PC-9 (cell line): ENCODE data around the gene TEX26. TPM values are rescaled to one million over a fixed set of nuclear protein-coding genes. Genes with fewer than 3 reads are reported as not detected.

Experiments
- BruUV-seq: library from RNA; stranded (reverse); fragments of 400-500 nt; replicated peaks from 2 replicates; lab custom pipeline; 2021; lab: Mats Ljungman, UMichigan
- CTCF ChIA-PET: fragments of 300-600 bp; sonication (Branson Sonifier 250); formaldehyde crosslinking; loops from one replicate; lab custom pipeline; 2022; ENCODE audit warnings: antibody characterized with exemption; lab: Charles Lee
- POLR2A ChIA-PET: fragments of 300-600 bp; sonication (Branson Sonifier 250); formaldehyde crosslinking; loops from one replicate; lab custom pipeline; 2022; ENCODE audit warnings: antibody characterized with exemption; ENCODE audit not compliant: unreplicated experiment; lab: Charles Lee
- DNase-seq, 2 experiments: peaks; one replicate each; pipeline versions ENCODE4 v3.0.0 to v3.0.0-alpha.2; 2015 to 2022; ENCODE audit warnings: mixed read lengths in 1 of 2
- H2AFZ ChIP-seq: fragments of 200-600 bp; sonication (generic); 2 replicates; pipeline ENCODE4 v1.8.1; 2017; ENCODE audit warnings: antibody characterized with exemption
- H3F3A ChIP-seq: fragments of 200-600 bp; sonication (generic); 2 replicates; pipeline ENCODE4 v1.8.1; 2017; ENCODE audit warnings: antibody characterized with exemption, mild to moderate bottlenecking, low read depth; ENCODE audit not compliant: insufficient read depth
- H3K27ac ChIP-seq: fragments of 200-600 bp; sonication (generic); 2 replicates; pipeline ENCODE4 v1.6.1; 2016; ENCODE audit warnings: mixed run types
- H3K27me3 ChIP-seq: fragments of 200-600 bp; sonication (generic); 2 replicates; pipeline ENCODE4 v1.6.1; 2016; ENCODE audit warnings: low read depth, mixed run types; ENCODE audit not compliant: insufficient read depth
- H3K36me3 ChIP-seq: fragments of 200-600 bp; sonication (generic); 2 replicates; pipeline ENCODE4 v1.6.1; 2016; ENCODE audit warnings: low read depth, mixed run types
- H3K4me1 ChIP-seq: fragments of 200-600 bp; sonication (generic); replicated peaks from 2 replicates; pipeline ENCODE4 v1.6.1; 2016; ENCODE audit warnings: mixed run types; ENCODE audit not compliant: insufficient read depth
- H3K4me2 ChIP-seq: fragments of 200-600 bp; sonication (generic); 2 replicates; pipeline ENCODE4 v1.6.1; 2017; ENCODE audit warnings: mixed run types
- H3K4me3 ChIP-seq: fragments of 200-600 bp; sonication (generic); 2 replicates; pipeline ENCODE4 v1.6.1; 2016; ENCODE audit warnings: mixed run types
- H3K79me2 ChIP-seq: fragments of 200-600 bp; sonication (generic); 2 replicates; pipeline ENCODE4 v1.6.1; 2017; ENCODE audit warnings: low read depth, mixed run types
- H3K9me2 ChIP-seq: fragments of 200-600 bp; sonication (generic); 2 replicates; pipeline ENCODE4 v1.8.1; 2017; ENCODE audit warnings: mild to moderate bottlenecking; ENCODE audit not compliant: insufficient read depth
- H3K9me3 ChIP-seq: fragments of 200-600 bp; sonication (generic); 2 replicates; pipeline ENCODE4 v1.8.1; 2016; ENCODE audit warnings: low read depth; ENCODE audit not compliant: insufficient read depth
- H4K20me1 ChIP-seq: fragments of 200-600 bp; sonication (generic); 2 replicates; pipeline ENCODE4 v1.8.1; 2017; ENCODE audit not compliant: insufficient read depth
- EZH2 ChIP-seq: fragments of 200-600 bp; sonication (generic); IDR thresholded peaks from 2 replicates; pipeline ENCODE4 v1.8.0; 2017; ENCODE audit warnings: antibody characterized with exemption, low read depth
- intact Hi-C: fragments of 100-400 bp; cut with micrococcal nuclease; formaldehyde crosslinking; loops from one replicate; pipeline ENCODE4 v1.10.0; 2022; ENCODE audit not compliant: unreplicated experiment
- total RNA-seq: library from RNA; stranded (reverse); gene quantifications from 2 replicates; pipeline ENCODE4 v1.2.3, GENCODE V29; 2021
- TF ChIP-seq, protein P1 (sequence below): fragments of 200-600 bp; sonication (generic); conservative IDR thresholded peaks from 2 replicates; pipeline ENCODE4 v1.6.1; 2017; ENCODE audit warnings: mixed run types, antibody characterized with exemption, mild to moderate bottlenecking, moderate library complexity

The TEX26 gene
- total RNA-seq, 1 experiment from 2014 or later = not detected

- Histone ChIP-seq H3K27ac (no peak overlapping the region), H4K20me1 (no peaks in the 10 kb centered on the region), H2AFZ (no peak overlapping the region), H3K9me2 (no peaks in the 10 kb centered on the region), H3K4me3 (no peak overlapping the region), H3K4me1 (no peaks in the 10 kb centered on the region), H3F3A (no peaks in the 10 kb centered on the region), H3K4me2 (no peak overlapping the region), H3K27me3 (peaks cover 29% of the 10 kb centered on the region; the same call in 1 of the 2 replicates), H3K36me3 (no peaks in the 10 kb centered on the region), H3K79me2 (no peaks in the 10 kb centered on the region), H3K9me3 (no peaks in the 10 kb centered on the region)
- intact Hi-C loops = no loop called here
- no TSS peak for BruUV-seq
- TF ChIP-seq, protein P1, sequence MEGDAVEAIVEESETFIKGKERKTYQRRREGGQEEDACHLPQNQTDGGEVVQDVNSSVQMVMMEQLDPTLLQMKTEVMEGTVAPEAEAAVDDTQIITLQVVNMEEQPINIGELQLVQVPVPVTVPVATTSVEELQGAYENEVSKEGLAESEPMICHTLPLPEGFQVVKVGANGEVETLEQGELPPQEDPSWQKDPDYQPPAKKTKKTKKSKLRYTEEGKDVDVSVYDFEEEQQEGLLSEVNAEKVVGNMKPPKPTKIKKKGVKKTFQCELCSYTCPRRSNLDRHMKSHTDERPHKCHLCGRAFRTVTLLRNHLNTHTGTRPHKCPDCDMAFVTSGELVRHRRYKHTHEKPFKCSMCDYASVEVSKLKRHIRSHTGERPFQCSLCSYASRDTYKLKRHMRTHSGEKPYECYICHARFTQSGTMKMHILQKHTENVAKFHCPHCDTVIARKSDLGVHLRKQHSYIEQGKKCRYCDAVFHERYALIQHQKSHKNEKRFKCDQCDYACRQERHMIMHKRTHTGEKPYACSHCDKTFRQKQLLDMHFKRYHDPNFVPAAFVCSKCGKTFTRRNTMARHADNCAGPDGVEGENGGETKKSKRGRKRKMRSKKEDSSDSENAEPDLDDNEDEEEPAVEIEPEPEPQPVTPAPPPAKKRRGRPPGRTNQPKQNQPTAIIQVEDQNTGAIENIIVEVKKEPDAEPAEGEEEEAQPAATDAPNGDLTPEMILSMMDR = no peak
- no peak for TF ChIP-seq EZH2
- ChIA-PET POLR2A (no interaction called here), CTCF (no interaction called here)
- DNase-seq = no peak
These were observed 88.5 kb downstream of the TEX26 start for GRCh38 chr13:31020996-31021395.

- no peaks in the 10 kb centered on the region for H3K9me3 ChIP-seq
- TF ChIP-seq, protein P1 = no peak
- TF ChIP-seq EZH2 = no peak
- no peaks in the 10 kb centered on the region for H3K79me2 ChIP-seq
- H3K27me3 ChIP-seq = peaks cover 29% of the 10 kb centered on the region; the same call in 1 of the 2 replicates
- H3F3A ChIP-seq = no peaks in the 10 kb centered on the region
- no peaks in the 10 kb centered on the region for H3K4me1 ChIP-seq
- ChIA-PET POLR2A (interaction anchor here (0.5 kb wide), 1 partner anchor 9 kb away, joined by 3 read pairs; no protein-coding TSS in a partner anchor), CTCF (no interaction called here)
- no peak for DNase-seq
- H2AFZ ChIP-seq = 0 out of 2 replicates have a peak overlapping the region, but pooled peaks have one; percentile 24
- BruUV-seq = no TSS peak
- no peaks in the 10 kb centered on the region for H4K20me1 ChIP-seq
- H3K36me3 ChIP-seq = no peaks in the 10 kb centered on the region
- no peak overlapping the region for H3K27ac ChIP-seq
- H3K4me3 ChIP-seq = no peak overlapping the region
- intact Hi-C loops = no loop called here
- H3K4me2 ChIP-seq = no peak overlapping the region
- no peaks in the 10 kb centered on the region for H3K9me2 ChIP-seq
These were observed 89.9 kb downstream of the TEX26 start for GRCh38 chr13:31022288-31022895.

DNA sequence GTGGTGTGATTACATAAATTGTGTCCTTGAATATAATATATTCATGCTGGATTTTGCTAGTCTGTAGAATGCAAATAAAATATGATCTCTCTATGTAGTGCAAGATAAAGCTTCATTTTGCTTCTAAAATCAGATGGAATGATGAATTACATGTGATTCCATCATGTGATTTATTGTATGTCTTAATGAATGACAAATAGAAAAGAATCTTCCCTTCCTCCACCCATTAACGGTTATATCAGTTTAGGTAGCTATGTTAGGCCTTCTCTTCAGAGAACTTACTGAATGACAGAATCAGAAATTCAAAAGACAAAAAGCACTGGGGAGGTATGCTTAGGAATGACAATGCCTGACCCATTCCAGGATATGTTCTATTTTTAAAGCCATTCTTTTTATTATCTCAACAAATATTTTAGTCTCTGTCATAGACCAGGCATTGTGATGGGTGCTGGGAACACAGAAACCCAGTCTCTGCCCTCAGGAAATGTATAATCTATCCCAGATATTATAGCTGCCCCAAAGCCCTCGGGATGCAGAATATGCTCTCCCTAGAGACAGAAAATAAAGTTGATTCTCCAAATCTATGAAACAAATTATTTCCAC is 90.6 kb downstream of the TEX26 start:
- H3K79me2 ChIP-seq = no peaks in the 10 kb centered on the region
- no peaks in the 10 kb centered on the region for H3K4me1 ChIP-seq
- no peak overlapping the region for H3K4me3 ChIP-seq
- intact Hi-C loops = no loop called here
- CTCF ChIA-PET = no interaction called here
- no peak for DNase-seq
- BruUV-seq = no TSS peak
- H3K27me3 ChIP-seq = peaks cover 29% of the 10 kb centered on the region; the same call in 1 of the 2 replicates
- H3F3A ChIP-seq = no peaks in the 10 kb centered on the region
- H3K4me2 ChIP-seq = no peak overlapping the region
- no peaks in the 10 kb centered on the region for H4K20me1 ChIP-seq
- no peaks in the 10 kb centered on the region for H3K36me3 ChIP-seq
- no peak overlapping the region for H2AFZ ChIP-seq
- no peak for TF ChIP-seq EZH2
- TF ChIP-seq, protein P1 = no peak
- POLR2A ChIA-PET = no interaction called here
- H3K9me3 ChIP-seq = no peaks in the 10 kb centered on the region
- H3K9me2 ChIP-seq = no peaks in the 10 kb centered on the region
- H3K27ac ChIP-seq = no peak overlapping the region

Other genes starting within 250 kb of the TEX26 start
- gene ALOX5AP, start 197.1 kb upstream of the TEX26 start, total RNA-seq = not detected in 2 replicates
- not detected in 2 replicates for gene MEDAG, start 26.4 kb upstream of the TEX26 start, total RNA-seq
- 61.8 and 105 TPM in 2 replicates for gene HSPH1, start 229.2 kb downstream of the TEX26 start, total RNA-seq